Activated naive CD4-positive, alpha-beta T cell treated with anti-CD3 and anti-CD28 coated beads, Interleukin-2, amount 50 U/mL, for 72 hours (primary cell): ENCODE results near the gene ACTR1B. TPM values are rescaled to one million over a fixed set of nuclear protein-coding genes. Genes with fewer than 3 reads are reported as not detected.

Experiments used
- total RNA-seq, 2 donors: library from RNA; stranded (reverse); gene quantifications; one replicate each; pipeline ENCODE4 v1.2.3, GENCODE V29; 2022

ACTR1B gene
- total RNA-seq, 2 donors from 2014 or later = 77.0 to 124 TPM

Other genes starting within 250 kb of the ACTR1B start
- 10 to 100 TPM; 21.8 to 44.9 TPM for gene ANKRD36B, start 74.2 kb downstream of the ACTR1B start, total RNA-seq
- gene COX5B, start 18.0 kb downstream of the ACTR1B start, total RNA-seq = 100 to 1,000 TPM; 269 to 288 TPM
- gene C2orf92, start 5.7 kb upstream of the ACTR1B start, total RNA-seq = 10 to 100 TPM in 1 of 2 donors, 1 to 10 TPM in 1; 6.5 to 17.5 TPM
- gene ZAP70, start 49.5 kb upstream of the ACTR1B start, total RNA-seq = 100 to 1,000 TPM; 164 to 235 TPM